ENCODE data around the gene AP3S2. TPM values are rescaled to one million over a fixed set of nuclear protein-coding genes. Genes with fewer than 3 reads are reported as not detected.

Gene AP3S2
- total RNA-seq, 1 donor from 2014 or later = 39.5 TPM

GRCh38 chr15:89903015-89903857, 9.4 kb upstream of the AP3S2 start:
- no peak overlapping the region for H3K27ac ChIP-seq
- H3K36me3 ChIP-seq = peaks cover 0 to 31% of the 10 kb centered on the region in 2 donors
- no peaks in the 10 kb centered on the region for H3K9me3 ChIP-seq
- intact Hi-C loops (cut with DNase I) = loop anchor here (10.0 kb wide), 1 partner anchor 162 kb away; no protein-coding TSS in a partner anchor
- no peak for DNase-seq (ENCODE audit: extremely low spot score in 2 of 2)
- H3K4me3 ChIP-seq = no peak overlapping the region
- no peaks in the 10 kb centered on the region for H3K4me1 ChIP-seq
- TF ChIP-seq POLR2AphosphoS5 (IDR thresholded peaks at IDR 0.05; ENCODE audit: insufficient read depth in 1 of 2, low read depth in 1 of 2) = no peak
- TF ChIP-seq, protein P1, sequence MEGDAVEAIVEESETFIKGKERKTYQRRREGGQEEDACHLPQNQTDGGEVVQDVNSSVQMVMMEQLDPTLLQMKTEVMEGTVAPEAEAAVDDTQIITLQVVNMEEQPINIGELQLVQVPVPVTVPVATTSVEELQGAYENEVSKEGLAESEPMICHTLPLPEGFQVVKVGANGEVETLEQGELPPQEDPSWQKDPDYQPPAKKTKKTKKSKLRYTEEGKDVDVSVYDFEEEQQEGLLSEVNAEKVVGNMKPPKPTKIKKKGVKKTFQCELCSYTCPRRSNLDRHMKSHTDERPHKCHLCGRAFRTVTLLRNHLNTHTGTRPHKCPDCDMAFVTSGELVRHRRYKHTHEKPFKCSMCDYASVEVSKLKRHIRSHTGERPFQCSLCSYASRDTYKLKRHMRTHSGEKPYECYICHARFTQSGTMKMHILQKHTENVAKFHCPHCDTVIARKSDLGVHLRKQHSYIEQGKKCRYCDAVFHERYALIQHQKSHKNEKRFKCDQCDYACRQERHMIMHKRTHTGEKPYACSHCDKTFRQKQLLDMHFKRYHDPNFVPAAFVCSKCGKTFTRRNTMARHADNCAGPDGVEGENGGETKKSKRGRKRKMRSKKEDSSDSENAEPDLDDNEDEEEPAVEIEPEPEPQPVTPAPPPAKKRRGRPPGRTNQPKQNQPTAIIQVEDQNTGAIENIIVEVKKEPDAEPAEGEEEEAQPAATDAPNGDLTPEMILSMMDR (IDR thresholded peaks at IDR 0.05) = no peak
- TF ChIP-seq POLR2A (IDR thresholded peaks at IDR 0.05) = no peak
- H3K27me3 ChIP-seq = no peaks in the 10 kb centered on the region

DNA sequence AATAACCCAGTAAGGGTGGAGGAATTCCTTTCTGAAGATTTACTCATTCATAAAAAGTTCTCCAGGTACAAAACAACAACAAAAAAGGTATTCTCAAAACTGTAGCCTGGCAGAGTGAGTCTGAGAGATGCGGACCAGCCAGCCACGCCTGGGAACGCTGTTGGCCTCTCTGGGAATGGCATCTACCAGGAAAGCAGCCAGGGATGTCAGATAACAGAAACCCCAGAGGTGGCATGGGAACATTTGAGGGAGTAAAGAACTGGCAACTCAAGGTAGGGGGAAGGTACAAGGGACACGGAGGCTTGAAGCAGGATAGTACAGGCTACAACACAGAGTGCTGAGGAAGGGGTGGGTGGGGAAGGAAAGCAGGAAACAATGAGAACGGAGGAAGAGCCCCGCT, 7.1 kb upstream of the AP3S2 start:
- H3K36me3 ChIP-seq = peaks cover 0 to 31% of the 10 kb centered on the region in 2 donors

GRCh38 chr15:89899951-89900567, 6.3 kb upstream of the AP3S2 start:
- H3K36me3 ChIP-seq = peaks cover 0 to 31% of the 10 kb centered on the region in 2 donors
- no peak for DNase-seq (ENCODE audit: extremely low spot score in 2 of 2)
- no peaks in the 10 kb centered on the region for H3K9me3 ChIP-seq
- no peaks in the 10 kb centered on the region for H3K4me1 ChIP-seq
- TF ChIP-seq POLR2A (IDR thresholded peaks at IDR 0.05) (no peak), POLR2AphosphoS5 (IDR thresholded peaks at IDR 0.05; ENCODE audit: insufficient read depth in 1 of 2, low read depth in 1 of 2) (no peak)
- TF ChIP-seq, protein P1 (IDR thresholded peaks at IDR 0.05) = no peak
- intact Hi-C loops (cut with DNase I) = loop anchor here (10.0 kb wide), 1 partner anchor 165 kb away; no protein-coding TSS in a partner anchor
- H3K4me3 ChIP-seq = no peak overlapping the region
- no peak overlapping the region for H3K27ac ChIP-seq
- H3K27me3 ChIP-seq = no peaks in the 10 kb centered on the region

More for the DNA sequence above, 7.1 kb upstream of the AP3S2 start:
- no peak overlapping the region for H3K4me3 ChIP-seq
- no peak for DNase-seq (ENCODE audit: extremely low spot score in 2 of 2)
- H3K4me1 ChIP-seq = no peaks in the 10 kb centered on the region
- intact Hi-C loops (cut with DNase I) = loop anchor here (10.0 kb wide), 1 partner anchor 164 kb away; no protein-coding TSS in a partner anchor
- no peak overlapping the region for H3K27ac ChIP-seq
- H3K9me3 ChIP-seq = no peaks in the 10 kb centered on the region
- TF ChIP-seq POLR2AphosphoS5 (IDR thresholded peaks at IDR 0.05; ENCODE audit: insufficient read depth in 1 of 2, low read depth in 1 of 2) (no peak), POLR2A (IDR thresholded peaks at IDR 0.05) (no peak)
- TF ChIP-seq, protein P1 (IDR thresholded peaks at IDR 0.05) = no peak
- no peaks in the 10 kb centered on the region for H3K27me3 ChIP-seq

GRCh38 chr15:89899295-89899945, 5.6 kb upstream of the AP3S2 start:
- intact Hi-C loops (cut with DNase I) = no loop called here
- peaks cover 0 to 31% of the 10 kb centered on the region in 2 donors for H3K36me3 ChIP-seq

More at GRCh38 chr15:89899295-89899945, 5.6 kb upstream of the AP3S2 start:
- Histone ChIP-seq H3K9me3 (no peaks in the 10 kb centered on the region), H3K4me1 (no peaks in the 10 kb centered on the region), H3K27ac (no peak overlapping the region), H3K4me3 (no peak overlapping the region), H3K27me3 (no peaks in the 10 kb centered on the region)
- TF ChIP-seq POLR2AphosphoS5 (IDR thresholded peaks at IDR 0.05; ENCODE audit: insufficient read depth in 1 of 2, low read depth in 1 of 2) (no peak), POLR2A (IDR thresholded peaks at IDR 0.05) (no peak)
- TF ChIP-seq, protein P1 (IDR thresholded peaks at IDR 0.05) = no peak
- no peak for DNase-seq (ENCODE audit: extremely low spot score in 2 of 2)

Measured in vagina (tissue), 2 donors.